ENCODE data around the gene ARF3.
"Not testable (repeated sequence)": the region's sequence is repeated elsewhere in the genome, so short reads cannot be mapped to it uniquely, and the experiment has no call there.

Gene ARF3

DNA sequence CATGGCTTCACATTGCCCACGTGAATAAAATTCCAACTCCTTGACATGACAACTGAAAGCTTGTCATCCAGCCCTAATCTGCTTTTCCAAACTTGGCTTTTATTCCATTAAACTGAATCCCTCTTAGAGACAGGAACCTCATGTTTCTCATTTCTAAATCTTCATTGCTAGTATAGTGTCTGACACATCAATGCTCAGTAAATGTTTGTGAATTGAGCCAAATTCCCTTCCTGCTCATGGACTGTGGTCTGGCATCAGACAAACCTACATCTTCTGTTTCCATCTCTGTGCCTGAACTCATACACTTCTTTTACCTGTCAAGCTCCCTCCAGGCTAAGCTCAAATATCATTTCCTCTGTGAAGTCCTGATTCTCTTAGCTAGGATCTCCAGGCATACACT lies 27.7 kb downstream of the ARF3 start:
- no peak for DNase-seq (ENCODE audit: low read depth in 2 of 2)

DNA sequence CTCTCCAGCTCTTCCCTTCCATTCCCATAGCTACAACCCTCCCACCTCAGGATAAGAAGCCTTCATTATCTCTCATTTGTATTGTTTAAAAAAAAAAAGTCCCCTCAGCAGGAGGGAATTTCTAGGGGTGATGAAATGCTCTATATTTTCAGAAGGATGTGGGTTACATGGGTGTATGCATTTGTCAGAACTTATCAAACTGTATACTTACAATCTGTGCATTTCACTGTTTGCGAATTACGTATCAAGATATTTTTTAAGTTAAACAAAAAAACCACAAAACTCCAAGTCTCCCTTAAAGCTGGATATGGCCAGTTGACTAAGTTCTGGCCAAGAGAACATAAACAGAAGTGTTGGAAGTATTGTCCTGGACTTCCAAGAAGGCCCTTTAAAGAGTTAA lies 30.0 kb downstream of the ARF3 start:
- DNase-seq (ENCODE audit: low read depth in 2 of 2) = no peak

DNA sequence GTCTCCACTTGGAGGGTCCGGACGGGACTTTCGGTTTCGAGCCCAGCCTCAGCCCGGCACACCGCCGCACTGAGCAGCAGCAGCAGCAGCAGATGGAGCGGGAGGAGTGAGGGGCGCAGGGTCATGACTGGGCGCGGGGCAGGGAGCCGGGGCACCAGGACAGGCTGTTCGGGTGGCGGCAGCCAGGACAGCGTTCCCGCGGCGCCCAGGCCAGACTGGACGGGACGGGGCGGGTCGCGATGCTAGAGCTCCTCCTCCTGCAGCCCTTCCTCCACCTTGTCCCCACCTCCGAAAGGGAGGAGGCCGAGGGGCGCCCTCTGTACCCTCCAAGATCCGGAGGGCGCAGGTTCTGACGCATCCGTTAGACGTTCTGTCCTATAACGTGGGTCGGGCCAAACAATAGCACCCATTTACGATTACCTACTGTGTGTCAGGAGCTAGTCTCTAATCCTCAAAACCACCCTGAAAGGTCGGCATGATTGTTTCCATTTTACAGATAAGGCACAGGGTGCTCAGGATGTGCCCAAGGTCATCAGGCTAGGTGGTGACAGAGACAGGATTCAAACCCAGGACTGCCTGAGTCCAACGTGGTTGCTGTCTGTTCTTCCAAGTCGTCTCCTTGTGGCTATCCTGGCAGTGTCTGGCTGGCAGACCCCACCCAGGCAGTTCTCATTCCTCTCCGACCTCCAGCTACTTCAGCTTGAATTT lies 31.8 kb downstream of the ARF3 start, which contains the start of gene FKBP11:
TSS of gene FKBP11 (minus strand) at position 189 of the 708 bp plus-strand sequence. CDS start at position 125, 64 bp downstream.
- DNase-seq (ENCODE audit: low read depth in 2 of 2) = peak; percentile 70 to 71

DNA sequence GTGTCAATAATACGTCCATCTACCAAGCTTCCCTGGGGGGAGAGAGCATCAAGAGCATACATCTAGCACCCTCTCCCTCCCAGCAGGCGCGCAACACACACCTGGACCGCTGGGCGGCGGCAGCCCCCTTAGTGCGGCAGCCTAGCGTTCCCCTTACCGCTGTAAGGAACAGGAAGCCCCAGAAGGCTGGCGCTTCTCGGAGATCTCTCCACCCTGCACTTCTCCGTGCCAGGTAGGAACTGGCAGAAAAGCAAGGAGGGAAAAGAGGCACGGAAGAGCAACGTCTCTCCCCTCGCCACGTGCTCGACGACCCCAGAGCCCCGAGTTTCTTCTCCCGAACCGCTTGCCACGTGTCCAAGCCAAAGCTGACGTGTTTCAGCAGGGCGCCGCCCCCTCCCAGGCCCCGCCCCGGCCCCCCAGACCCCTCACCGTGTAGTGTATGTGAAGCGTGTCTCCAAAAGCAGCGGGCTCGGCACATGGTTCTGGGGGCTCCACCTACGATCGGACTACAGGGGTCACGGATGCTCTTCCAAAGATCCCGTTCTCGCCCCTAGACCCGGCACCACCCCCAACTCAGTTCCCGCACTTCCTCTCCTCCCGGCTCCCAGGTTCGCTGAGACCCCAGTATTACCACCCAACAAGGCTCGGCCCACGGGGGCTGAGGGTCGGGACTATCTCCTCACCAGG lies 32.5 kb downstream of the ARF3 start:
- DNase-seq (ENCODE audit: low read depth in 2 of 2) = peak; percentile 63 to 71

DNA sequence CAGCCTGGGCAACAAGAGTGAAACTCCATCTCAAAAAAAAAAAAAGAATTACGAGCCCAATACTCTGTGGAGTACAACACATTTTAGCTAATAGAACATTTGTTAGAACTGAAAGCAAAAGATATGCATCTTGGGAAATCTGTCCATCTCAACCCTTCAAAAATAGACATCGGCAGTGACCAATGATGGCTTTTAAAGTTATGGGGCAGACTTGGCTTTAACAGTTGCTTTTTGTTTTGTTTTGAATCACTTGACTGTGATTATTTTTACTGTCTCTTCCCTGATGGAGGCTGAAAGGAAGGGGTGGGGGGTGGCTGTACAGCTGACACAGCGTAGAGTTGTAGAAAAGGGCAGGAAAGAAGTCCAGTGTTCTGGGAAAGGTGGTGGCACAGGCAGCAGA lies 34.2 kb downstream of the ARF3 start:
- DNase-seq (ENCODE audit: low read depth in 2 of 2) = no peak

DNA sequence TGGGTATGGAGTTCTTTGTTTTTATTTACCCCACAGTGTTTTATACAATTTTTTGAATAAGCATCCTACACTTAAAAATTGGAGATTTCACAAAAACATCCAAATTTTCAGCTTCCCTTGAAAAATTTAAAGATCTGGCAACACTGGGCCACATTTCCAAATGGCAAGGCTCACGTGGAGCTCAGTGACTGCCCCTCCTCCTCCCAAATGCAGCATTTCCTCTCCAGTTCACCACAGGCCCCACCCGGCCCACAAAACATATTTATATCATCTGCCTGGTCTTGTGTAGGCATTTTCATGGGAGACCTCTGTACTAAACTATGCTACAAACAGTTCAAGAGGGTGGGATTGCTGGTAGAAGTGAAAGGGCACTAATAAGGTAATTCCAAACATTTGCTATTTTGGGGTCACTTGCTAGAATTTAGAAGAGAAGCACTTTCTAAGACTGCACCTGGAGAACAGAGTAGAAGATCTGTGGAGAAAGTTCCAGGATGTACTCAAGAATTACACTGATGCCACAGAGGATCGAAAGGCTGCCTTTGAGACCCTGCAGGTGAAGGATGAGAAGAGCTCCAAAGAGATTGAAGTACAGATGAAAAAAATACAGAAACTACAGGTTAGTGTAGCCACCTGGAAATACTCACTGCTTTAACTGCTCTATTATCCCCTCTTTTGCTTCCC lies 39.3 kb downstream of the ARF3 start:
- no peak for DNase-seq (ENCODE audit: low read depth in 2 of 2)

DNA sequence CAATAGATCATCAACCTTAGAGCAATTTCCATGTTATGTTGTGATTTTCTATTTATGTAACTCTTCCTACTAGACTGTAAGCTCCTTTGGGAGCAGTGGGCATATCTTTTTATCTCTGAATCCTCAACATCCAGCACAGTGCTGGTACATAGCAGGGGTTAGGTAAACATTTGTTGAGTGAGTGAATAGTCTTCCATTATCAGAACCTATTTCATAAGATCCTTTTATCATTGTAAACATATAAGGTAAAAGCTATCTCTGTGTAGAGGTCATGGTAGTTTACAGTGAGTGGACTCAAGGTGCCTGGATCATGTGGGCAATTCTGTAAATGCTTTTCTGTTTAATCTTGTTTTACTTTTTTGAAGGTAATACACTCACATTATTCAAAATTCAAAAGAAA lies 47.1 kb downstream of the ARF3 start:
- no peak for DNase-seq (ENCODE audit: low read depth in 2 of 2)

DNA sequence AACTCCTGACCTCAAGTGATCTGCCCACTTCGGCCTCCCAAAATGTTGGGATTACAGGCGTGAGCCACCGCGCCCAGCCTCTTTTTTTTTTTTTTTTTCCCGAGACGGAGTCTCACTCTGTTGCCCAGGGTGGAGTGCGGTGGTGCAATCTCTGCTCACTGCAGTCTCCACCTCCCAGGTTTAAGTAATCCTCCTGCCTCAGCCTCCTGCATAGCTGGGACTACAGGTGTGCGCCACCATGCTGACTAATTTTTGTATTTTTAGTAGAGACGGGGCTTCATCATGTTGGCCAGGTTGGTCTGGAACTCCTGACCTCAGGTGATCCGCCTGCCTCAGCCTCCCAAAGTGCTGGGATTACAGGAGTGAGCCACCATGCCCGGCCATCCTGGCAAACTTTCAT lies 47.6 kb downstream of the ARF3 start:
- not testable (repeated sequence) for DNase-seq (ENCODE audit: low read depth in 2 of 2)

DNA sequence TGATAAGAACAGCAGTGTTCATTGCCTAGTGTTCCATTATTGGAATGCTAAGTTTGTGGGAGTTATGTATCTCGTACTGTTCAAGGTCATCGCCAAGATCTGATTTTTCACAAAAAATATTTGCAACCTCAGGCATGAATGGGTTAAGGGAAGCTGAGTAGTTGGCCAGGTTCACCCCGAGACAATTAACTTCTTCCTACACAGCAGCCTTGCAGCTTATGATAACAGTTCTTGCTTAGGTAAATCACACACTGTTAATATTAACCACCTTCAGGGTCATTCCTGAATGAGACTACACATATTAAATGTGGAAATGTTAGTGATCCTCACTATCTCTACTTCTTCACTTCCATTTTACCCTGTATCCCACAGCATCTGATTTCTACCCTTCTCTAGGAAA lies 50.0 kb downstream of the ARF3 start:
- DNase-seq (ENCODE audit: low read depth in 2 of 2) = no peak

DNA sequence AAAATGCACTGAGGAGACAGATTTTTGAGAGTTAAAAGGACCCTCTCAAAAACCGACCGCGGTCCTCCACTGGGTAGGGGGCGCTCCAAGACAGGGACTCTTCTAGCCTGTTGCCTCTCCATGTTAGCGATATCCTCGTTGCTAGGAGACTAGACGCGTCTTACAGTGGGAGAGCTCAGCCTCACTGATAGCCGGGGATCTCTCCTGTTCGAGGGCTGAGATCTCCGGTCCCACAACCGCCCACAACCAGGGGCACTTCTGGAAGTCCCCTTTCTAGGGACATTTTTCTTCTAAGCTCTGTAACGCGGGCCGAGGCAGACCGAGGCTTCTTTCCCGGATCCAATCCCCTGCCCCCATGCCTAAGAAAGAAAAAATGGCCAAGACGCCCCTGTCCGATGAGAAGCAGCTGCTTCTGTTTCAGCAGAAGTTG lies 53.3 kb downstream of the ARF3 start:
- peak; percentile 66 to 68 for DNase-seq (ENCODE audit: low read depth in 2 of 2)

DNA sequence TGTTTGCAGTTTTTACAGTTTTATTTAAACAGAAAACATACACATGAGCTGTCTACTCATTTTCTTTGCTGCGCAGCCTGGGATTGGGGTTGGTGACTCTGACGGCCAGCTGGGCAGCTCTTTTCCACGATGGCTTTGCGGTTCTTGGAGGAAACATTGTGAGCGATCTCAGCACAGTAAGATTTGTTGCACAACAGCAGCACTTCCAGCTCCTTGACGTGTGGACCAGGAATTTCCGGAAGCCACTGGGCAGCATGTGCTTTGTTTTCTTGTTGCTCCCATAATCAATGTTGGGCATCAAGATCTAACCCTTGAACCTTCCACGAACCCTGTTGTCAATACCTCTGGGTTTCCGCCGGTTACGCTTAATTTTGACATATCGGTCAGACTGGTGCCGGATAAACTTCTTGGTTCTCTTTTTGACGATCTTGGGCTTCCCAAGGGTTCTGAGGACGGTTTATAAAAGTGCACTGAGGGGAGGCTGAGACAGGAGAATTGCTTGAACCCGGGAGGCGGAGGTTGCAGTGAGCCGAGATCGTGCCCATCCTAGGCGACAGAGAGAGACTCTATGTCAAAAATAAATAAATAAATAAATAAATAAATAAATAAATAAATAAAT lies 53.8 kb downstream of the ARF3 start:
- no peak for DNase-seq (ENCODE audit: low read depth in 2 of 2)

DNA sequence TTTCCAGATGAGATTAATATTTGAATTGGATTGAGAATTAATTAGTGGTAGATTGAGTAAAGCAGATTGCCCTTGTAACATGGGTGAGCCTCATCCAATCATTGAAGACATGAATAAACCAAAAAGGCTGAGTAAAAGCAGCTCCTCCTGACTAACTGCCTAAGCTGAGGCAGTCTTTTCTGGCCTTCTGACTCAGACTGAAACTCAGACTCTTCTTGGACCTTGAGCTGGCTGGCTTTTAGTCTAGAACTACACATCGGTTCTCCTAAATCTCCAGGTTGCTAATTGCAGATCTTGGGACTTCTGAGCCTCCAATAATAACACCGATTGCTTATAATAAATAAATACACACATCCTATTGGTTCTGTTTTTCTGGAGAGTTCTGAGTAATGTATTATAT lies 56.0 kb downstream of the ARF3 start:
- DNase-seq (ENCODE audit: low read depth in 2 of 2) = no peak

DNA sequence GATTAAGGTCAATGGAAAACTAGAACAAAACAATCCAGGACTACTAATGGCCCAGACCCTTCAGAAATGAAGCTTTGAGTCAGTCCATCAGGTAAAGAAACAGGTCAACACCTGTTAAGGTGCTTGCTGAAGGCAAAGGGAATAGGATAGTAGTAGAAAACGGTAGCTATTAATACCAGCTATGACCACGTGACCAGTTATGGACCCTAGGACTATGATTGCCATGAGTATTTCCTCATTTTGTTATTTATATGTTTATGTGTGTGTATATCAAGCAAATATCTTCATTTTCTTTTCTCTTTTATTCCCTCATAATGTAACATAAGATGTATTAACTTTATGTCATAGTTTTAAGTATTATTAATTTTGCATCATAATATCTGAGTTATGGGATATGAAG lies 57.6 kb downstream of the ARF3 start:
- DNase-seq (ENCODE audit: low read depth in 2 of 2) = no peak

DNA sequence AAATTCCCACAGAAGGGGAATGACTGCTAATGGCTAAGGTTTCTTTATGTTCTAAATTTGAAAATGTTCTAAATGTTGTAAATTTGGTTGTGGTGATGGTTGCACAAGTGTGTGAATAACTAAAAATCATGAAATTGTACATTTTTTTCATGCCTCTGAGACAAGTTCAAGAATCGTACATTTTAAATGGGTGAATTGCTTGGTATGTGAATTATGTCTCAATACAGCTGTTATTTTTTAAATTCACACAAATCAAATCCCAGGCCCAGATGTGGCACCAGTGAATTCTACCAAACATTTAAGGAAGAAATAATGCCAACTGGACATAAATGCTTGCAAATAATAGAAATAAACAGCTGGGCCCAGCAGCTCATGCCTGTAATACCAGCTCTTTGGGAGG lies 63.0 kb downstream of the ARF3 start:
- DNase-seq (ENCODE audit: low read depth in 2 of 2) = no peak

DNA sequence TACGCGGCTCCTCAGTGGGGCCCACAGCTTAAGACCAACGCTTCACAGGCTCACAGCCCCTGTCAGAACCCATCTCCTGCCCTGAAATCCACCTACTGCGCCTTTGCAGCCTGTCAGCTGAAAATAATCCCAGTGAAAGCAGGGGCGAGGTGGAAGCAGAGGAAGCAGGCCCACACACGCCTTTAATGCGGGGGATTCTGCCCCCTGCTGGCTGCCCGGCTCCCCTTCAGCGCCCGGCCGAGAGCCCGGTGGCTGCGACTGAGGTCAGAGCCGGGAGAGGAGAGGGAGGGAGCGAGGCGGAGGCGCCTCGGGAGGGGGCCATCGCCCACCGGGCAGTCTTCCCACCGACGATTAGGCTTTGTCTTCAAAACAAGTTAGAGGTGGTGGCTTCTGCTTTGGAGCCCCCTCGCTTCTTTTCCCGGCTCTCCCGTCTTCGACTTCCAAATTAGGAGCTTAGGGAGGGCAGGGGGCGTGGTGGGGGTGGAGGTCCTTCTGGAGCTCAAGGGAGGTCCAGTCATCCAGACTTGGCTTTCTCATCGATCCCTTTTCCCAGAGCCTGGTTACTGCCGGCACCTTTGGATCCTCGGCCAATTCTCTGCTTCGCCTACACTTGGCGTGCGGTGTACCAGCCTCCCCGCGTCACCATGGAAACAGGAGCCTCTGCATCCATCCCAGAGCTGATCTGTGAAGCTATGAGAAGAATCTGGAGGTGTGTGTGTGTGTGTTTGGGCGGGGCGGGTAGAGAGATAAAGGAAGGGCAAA lies 66.4 kb downstream of the ARF3 start:
- DNase-seq (ENCODE audit: low read depth in 2 of 2) = peak; percentile 56 to 58

DNA sequence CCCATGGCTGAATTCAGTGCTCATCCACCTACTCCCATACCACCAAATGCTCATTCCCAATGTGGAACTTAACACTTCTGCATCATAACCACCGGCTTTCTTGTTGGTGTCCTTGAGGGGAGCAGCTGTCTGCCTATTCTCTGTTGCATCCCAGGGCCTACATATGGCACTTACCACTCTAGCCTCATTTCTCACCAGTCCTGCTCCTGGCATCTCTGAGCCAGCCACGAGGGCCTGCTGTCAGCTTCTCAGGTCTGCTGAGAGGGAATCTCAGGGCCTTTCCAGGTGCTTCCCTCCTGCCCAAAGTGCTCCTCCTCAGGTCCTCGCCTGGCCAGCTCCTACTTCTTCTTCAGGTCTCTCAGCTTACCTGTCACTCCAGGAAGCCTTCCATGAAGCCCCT lies 67.6 kb downstream of the ARF3 start:
- no peak for DNase-seq (ENCODE audit: low read depth in 2 of 2)

Measured in stimulated activated CD8-positive, alpha-beta memory T cell treated with anti-CD3 and anti-CD28 coated beads, Interleukin-15, amount 100 ng/mL, for 48 hours (primary cell).